ENCODE measurements around the gene PKP1. TPM values are rescaled to one million over a fixed set of nuclear protein-coding genes. Genes with fewer than 3 reads are reported as not detected.

Gene PKP1
- total RNA-seq, 1 donor from 2014 or later, result not detected

DNA sequence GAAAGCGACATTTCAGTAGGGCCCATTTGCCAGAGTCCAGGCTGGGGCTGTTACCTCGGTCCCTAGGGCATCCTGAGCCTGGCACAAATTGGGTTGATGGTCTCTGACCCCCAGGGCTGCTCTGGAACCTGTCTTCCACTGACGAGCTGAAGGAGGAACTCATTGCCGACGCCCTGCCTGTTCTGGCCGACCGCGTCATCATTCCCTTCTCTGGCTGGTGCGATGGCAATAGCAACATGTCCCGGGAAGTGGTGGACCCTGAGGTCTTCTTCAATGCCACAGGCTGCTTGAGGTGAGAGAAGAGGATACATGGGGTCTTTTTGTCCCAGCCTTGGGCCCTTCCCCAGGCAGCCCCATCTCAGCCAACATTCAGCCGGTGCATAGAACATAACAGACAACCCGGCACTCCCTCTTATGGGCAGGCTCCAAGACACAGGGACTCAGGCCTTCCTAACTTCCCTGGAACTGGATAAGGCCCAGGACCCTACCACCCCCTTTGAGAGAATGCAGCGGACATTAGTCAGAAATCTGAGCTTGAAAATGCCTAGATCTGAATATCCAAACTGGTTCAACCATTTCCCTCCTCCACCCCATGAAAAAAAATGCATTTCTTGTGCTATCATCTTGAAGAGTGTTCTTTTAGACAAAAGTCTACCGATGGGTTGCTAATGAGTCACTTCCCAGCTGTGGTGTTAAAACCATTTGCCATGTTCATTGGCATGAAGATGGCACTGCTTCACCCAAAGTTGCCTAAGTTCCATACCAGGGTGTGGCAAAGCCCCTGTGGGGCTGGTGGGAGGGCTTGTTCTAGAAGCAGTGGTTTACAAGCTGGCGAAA lies 35.4 kb downstream of the PKP1 start:
- no peaks in the 10 kb centered on the region for H3K4me1 ChIP-seq
- H3K27me3 ChIP-seq, result no peaks in the 10 kb centered on the region
- no peaks in the 10 kb centered on the region for H3K9me3 ChIP-seq
- no peak overlapping the region for H3K4me3 ChIP-seq
- DNase-seq (ENCODE audit: low spot score in 2 of 2), result peak in 1 of 2 donors; percentile 25
- intact Hi-C loops (cut with DNase I), result no loop called here
- TF ChIP-seq, protein P1, sequence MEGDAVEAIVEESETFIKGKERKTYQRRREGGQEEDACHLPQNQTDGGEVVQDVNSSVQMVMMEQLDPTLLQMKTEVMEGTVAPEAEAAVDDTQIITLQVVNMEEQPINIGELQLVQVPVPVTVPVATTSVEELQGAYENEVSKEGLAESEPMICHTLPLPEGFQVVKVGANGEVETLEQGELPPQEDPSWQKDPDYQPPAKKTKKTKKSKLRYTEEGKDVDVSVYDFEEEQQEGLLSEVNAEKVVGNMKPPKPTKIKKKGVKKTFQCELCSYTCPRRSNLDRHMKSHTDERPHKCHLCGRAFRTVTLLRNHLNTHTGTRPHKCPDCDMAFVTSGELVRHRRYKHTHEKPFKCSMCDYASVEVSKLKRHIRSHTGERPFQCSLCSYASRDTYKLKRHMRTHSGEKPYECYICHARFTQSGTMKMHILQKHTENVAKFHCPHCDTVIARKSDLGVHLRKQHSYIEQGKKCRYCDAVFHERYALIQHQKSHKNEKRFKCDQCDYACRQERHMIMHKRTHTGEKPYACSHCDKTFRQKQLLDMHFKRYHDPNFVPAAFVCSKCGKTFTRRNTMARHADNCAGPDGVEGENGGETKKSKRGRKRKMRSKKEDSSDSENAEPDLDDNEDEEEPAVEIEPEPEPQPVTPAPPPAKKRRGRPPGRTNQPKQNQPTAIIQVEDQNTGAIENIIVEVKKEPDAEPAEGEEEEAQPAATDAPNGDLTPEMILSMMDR (IDR thresholded peaks at IDR 0.05), result no peak
- no peaks in the 10 kb centered on the region for H3K36me3 ChIP-seq
- H3K27ac ChIP-seq, result no peak overlapping the region

DNA sequence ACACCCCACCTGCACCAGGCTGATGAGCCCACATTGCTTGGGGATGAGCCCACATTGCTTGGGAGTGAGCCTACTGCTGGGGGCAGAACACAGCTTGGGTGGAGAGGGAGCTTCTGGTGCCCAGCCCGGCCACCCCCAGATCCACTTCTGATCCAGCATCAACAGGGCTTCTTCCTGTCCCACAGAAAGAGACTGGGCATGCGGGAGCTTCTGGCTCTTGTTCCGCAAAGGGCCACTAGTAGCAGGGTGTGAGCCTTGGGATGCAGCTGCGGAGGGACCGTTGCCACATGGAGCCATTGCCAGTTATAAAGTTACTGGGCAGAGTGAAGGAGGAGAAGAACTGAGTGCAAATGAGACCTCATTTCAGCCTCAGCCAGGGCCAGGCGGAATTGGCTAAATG lies 36.3 kb downstream of the PKP1 start:
- peak in 1 of 2 donors; percentile 43 for DNase-seq (ENCODE audit: low spot score in 2 of 2)
- Histone ChIP-seq H3K27ac (no peak overlapping the region), H3K36me3 (no peaks in the 10 kb centered on the region), H3K4me3 (no peak overlapping the region), H3K4me1 (no peaks in the 10 kb centered on the region), H3K27me3 (no peaks in the 10 kb centered on the region), H3K9me3 (no peaks in the 10 kb centered on the region)
- TF ChIP-seq, protein P1 (IDR thresholded peaks at IDR 0.05), result no peak
- intact Hi-C loops (cut with DNase I), result no loop called here

DNA sequence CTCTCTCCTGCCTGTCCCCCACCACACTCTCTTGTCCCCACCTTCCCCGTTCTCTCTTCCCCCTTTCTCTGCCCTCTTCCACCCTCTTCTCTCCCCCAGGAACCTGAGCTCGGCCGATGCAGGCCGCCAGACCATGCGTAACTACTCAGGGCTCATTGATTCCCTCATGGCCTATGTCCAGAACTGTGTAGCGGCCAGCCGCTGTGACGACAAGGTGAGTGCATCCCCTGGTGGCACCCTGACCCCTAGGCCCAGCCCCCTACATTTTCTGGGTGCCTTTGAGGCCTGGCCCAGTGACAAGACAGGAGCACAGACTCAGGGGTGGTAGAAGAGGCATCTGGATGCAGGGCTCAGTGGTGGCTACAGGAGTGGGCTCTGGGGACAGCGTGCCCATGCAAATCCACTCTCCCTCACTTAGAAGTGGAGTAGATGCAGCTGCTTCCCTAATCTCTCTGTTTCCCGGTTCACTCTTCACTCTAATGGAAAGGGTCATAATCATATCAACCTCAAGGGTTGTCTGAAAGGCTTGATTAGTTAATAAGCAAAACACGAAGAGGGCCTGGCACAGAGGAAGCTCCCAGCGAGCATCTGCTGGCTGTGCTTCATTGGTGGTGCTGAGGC lies 37.0 kb downstream of the PKP1 start:
- H3K27me3 ChIP-seq, result no peaks in the 10 kb centered on the region
- intact Hi-C loops (cut with DNase I), result no loop called here
- H3K9me3 ChIP-seq, result no peaks in the 10 kb centered on the region
- H3K36me3 ChIP-seq, result no peaks in the 10 kb centered on the region
- peak in 1 of 2 donors; percentile 30 for DNase-seq (ENCODE audit: low spot score in 2 of 2)
- TF ChIP-seq, protein P1 (IDR thresholded peaks at IDR 0.05), result no peak
- H3K4me3 ChIP-seq, result no peak overlapping the region
- no peaks in the 10 kb centered on the region for H3K4me1 ChIP-seq
- no peak overlapping the region for H3K27ac ChIP-seq

- TF ChIP-seq, protein P1 (IDR thresholded peaks at IDR 0.05), result no peak
- Histone ChIP-seq H3K27me3 (no peaks in the 10 kb centered on the region), H3K36me3 (no peaks in the 10 kb centered on the region), H3K4me3 (no peak overlapping the region), H3K9me3 (no peaks in the 10 kb centered on the region), H3K27ac (no peak overlapping the region), H3K4me1 (no peaks in the 10 kb centered on the region)
- intact Hi-C loops (cut with DNase I), result no loop called here
- peak in 1 of 2 donors; percentile 37 for DNase-seq (ENCODE audit: low spot score in 2 of 2)
These were observed 38.6 kb downstream of the PKP1 start for GRCh38 chr1:201321826-201322390.

DNA sequence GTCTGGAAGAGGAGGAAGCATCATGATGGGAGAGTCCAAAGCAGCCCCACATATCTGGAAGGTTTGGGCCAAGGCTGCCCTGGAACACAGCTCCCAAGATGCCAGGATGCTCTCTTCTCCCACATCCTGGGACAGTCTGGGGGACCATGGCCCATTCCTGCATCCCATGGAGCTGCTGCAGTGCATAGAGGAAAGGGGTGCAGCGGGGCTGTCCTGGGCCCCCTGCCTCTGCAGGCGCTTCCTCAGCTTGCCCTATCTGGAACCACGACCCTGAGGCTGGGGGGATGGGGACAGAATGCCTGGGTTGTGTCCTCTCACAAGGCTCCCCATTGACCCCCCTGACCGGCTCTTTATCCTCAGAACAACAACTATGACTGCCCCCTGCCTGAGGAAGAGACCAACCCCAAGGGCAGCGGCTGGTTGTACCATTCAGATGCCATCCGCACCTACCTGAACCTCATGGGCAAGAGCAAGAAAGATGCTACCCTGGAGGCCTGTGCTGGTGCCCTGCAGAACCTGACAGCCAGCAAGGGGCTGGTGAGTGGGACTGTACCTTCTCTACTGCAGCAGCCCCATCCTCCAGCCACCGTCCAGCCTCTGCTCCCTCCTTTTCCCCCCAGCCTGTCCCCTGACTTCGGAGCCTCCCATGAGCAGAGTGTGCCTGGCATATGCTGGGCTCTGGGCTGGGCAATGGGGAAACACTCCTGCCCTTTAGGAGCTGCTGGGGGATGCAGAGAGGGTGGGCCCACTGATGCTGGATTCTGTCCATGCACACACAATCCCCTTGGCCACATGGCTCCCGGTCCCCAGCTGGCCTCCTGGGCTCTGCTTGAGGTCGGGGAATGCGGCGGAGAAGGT lies 39.6 kb downstream of the PKP1 start:
- TF ChIP-seq, protein P1 (IDR thresholded peaks at IDR 0.05), result no peak
- H3K4me1 ChIP-seq, result no peaks in the 10 kb centered on the region
- intact Hi-C loops (cut with DNase I), result no loop called here
- H3K36me3 ChIP-seq, result no peaks in the 10 kb centered on the region
- no peak overlapping the region for H3K4me3 ChIP-seq
- H3K27me3 ChIP-seq, result no peaks in the 10 kb centered on the region
- DNase-seq (ENCODE audit: low spot score in 2 of 2), result peak in 1 of 2 donors; percentile 55
- no peak overlapping the region for H3K27ac ChIP-seq
- no peaks in the 10 kb centered on the region for H3K9me3 ChIP-seq
